ENCODE measurements around the gene OPN1MW2.
"Not testable (repeated sequence)": the region's sequence is repeated elsewhere in the genome, so short reads cannot be mapped to it uniquely, and the experiment has no call there.

DNA sequence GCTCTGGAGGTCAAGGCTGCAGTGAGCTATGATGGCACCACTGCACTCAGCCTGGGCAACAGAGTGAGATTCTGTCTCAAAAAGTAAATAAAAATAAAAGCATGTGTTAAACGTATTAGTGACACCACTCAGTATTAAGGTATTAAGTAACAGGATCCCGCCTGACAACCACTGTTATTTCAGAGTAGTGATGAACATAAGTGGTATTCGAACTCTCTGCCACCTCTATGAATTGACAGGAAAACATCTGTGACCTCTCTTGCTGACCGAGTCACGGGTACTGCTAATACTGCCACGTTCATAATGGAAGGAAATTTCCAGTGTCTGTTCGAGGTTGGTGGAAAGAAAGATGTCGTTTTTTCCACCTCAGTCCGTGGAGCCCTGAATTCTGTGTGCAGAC, 7.2 kb downstream of the OPN1MW2 start:
- not testable (repeated sequence) for TF ChIP-seq POLR2AphosphoS5, POLR2A, SPI1 (IDR thresholded peaks at IDR 0.05; ENCODE audit: low read depth, low read length)
